A549 (cell line): ENCODE data around the gene GMDS. TPM values are rescaled to one million over a fixed set of nuclear protein-coding genes. Genes with fewer than 3 reads are reported as not detected.

Source experiments
- ATAC-seq, 2 experiments: fragments of 200-7000 bp in 1 of 2; fragments of >200 bp in 1 of 2; cut with Nextera tagmentation in 1 of 2; cut with Tn5 transposase in 1 of 2; 3 replicates each; pipeline versions ENCODE4 v1.8.0 to v1.9.1; 2018 to 2020; ENCODE audit warnings: mild to moderate bottlenecking in 1 of 2, moderate library complexity in 1 of 2
- CTCF ChIA-PET: fragments of 300-600 bp; sonication (Branson Sonifier 250); formaldehyde crosslinking; extraction: SDS; loops from one replicate; lab custom pipeline; 2021; ENCODE audit warnings: antibody characterized with exemption, inconsistent platforms; lab: Yijun Ruan, JAX
- POLR2A ChIA-PET: fragments of 350-600 bp; formaldehyde crosslinking; extraction: SDS; loops from one replicate; lab custom pipeline; 2021; ENCODE audit warnings: antibody characterized with exemption, inconsistent platforms; lab: Yijun Ruan, JAX
- DNase-seq, 2 experiments: peaks; one replicate each; pipeline versions ENCODE4 v3.0.0 to v3.0.0-alpha.2; 2011 to 2016; ENCODE audit warnings: low read depth in 1 of 2, low spot score in 1 of 2
- FAIRE-seq: peaks from 2 replicates; lab custom pipeline; 2011; peaks lifted over from hg19 to GRCh38; lab: Jason Lieb, UNC
- H3K27ac ChIP-seq, 2 experiments: fragments of >200 bp; sonication (Bioruptor Twin); formaldehyde crosslinking; 3 replicates each; pipeline ENCODE4 v1.5.1; 2016 to 2017
- H3K4me1 ChIP-seq: fragments of >200 bp; sonication (Bioruptor Twin); formaldehyde crosslinking; 3 replicates; pipeline ENCODE4 v1.6.1; 2016
- H3K4me2 ChIP-seq: fragments of >200 bp; sonication (Bioruptor Twin); formaldehyde crosslinking; 3 replicates; pipeline ENCODE4 v1.6.1; 2016
- H3K4me3 ChIP-seq: fragments of >200 bp; sonication (Bioruptor Twin); formaldehyde crosslinking; 3 replicates; pipeline ENCODE4 v1.5.1; 2016
- H3K9me3 ChIP-seq: fragments of >200 bp; sonication (Bioruptor Twin); formaldehyde crosslinking; 3 replicates; pipeline ENCODE4 v1.6.1; 2016
- ATOH8 ChIP-seq: fragments of 250-450 bp; sonication (Bioruptor Pico); IDR thresholded peaks from 2 replicates; pipeline ENCODE4 v1.5.0; 2020; ENCODE audit warnings: low read depth, mild to moderate bottlenecking, moderate library complexity
- CEBPB ChIP-seq, 2 experiments: fragments of >200 bp in 1 of 2; sonication (Bioruptor Twin) in 1 of 2; formaldehyde crosslinking in 1 of 2; IDR thresholded peaks; 2 replicates each; pipeline ENCODE4 v1.6.1; 2012 to 2016
- CHD2 ChIP-seq: fragments of 150-350 bp; IDR thresholded peaks from 2 replicates; pipeline ENCODE4 v1.6.1; 2014; ENCODE audit warnings: low read length; ENCODE audit not compliant: partially characterized antibody
- EHF ChIP-seq: fragments of 250-450 bp; sonication (Bioruptor Pico); IDR thresholded peaks from 2 replicates; pipeline ENCODE4 v1.5.0; 2020; ENCODE audit warnings: mild to moderate bottlenecking
- ESRRA ChIP-seq: fragments of 150-350 bp; IDR thresholded peaks from 2 replicates; pipeline ENCODE4 v1.6.1; 2014; ENCODE audit warnings: mild to moderate bottlenecking, low read length, borderline replicate concordance
- FOSB ChIP-seq: fragments of 250-450 bp; sonication (Bioruptor Pico); IDR thresholded peaks from 2 replicates; pipeline ENCODE4 v1.5.0; 2020; ENCODE audit warnings: mild to moderate bottlenecking, moderate library complexity
- GATA3 ChIP-seq: IDR thresholded peaks from 2 replicates; pipeline ENCODE4 v1.6.1; 2012; ENCODE audit warnings: borderline replicate concordance
- HDAC2 ChIP-seq: fragments of 200-600 bp; sonication (generic); IDR thresholded peaks from 2 replicates; pipeline ENCODE4 v1.6.1; 2016
- HOXB5 ChIP-seq: fragments of 250-450 bp; sonication (Bioruptor Pico); IDR thresholded peaks from 2 replicates; pipeline ENCODE4 v1.5.0; 2020; ENCODE audit warnings: mild to moderate bottlenecking, moderate library complexity
- JUN ChIP-seq, 2 experiments: fragments of >200 bp; sonication (Bioruptor Twin); formaldehyde crosslinking; IDR thresholded peaks; 2 replicates in 1 of 2; 3 replicates in 1 of 2; pipeline ENCODE4 v1.6.1; 2016 to 2017
- MAX ChIP-seq: IDR thresholded peaks from 2 replicates; pipeline ENCODE4 v1.6.1; 2012
- NR3C1 ChIP-seq: fragments of >200 bp; sonication (Bioruptor Twin); formaldehyde crosslinking; IDR thresholded peaks from 3 replicates; pipeline ENCODE4 v1.6.1; 2017
- POLR2AphosphoS2 ChIP-seq: conservative IDR thresholded peaks from 2 replicates; pipeline ENCODE4 v1.6.1; 2012; ENCODE audit warnings: low read length, improper control_type of control experiment, inconsistent platforms
- RARB ChIP-seq: fragments of 250-450 bp; sonication (Bioruptor Pico); IDR thresholded peaks from 2 replicates; pipeline ENCODE4 v1.8.0; 2021; ENCODE audit warnings: mild to moderate bottlenecking, moderate library complexity
- REST ChIP-seq: fragments of 200-600 bp; sonication (generic); IDR thresholded peaks from 2 replicates; pipeline ENCODE4 v1.6.1; 2016; ENCODE audit warnings: antibody characterized with exemption, mild to moderate bottlenecking, moderate library complexity
- SMC3 ChIP-seq: fragments of >200 bp; sonication (Bioruptor Twin); formaldehyde crosslinking; IDR thresholded peaks from 3 replicates; pipeline ENCODE4 v1.6.1; 2018; ENCODE audit warnings: inconsistent platforms
- SREBF2 ChIP-seq: fragments of 450-650 bp; IDR thresholded peaks from 2 replicates; pipeline ENCODE4 v1.6.1; 2014; ENCODE audit warnings: mild to moderate bottlenecking, moderate library complexity
- TP53 ChIP-seq: fragments of 250-450 bp; sonication (Bioruptor Pico); IDR thresholded peaks from 2 replicates; pipeline ENCODE4 v1.5.0; 2021; ENCODE audit warnings: mild to moderate bottlenecking, moderate library complexity
- ZFP36 ChIP-seq: fragments of 450-650 bp; IDR thresholded peaks from 2 replicates; pipeline ENCODE4 v1.6.1; 2014; ENCODE audit warnings: borderline replicate concordance; ENCODE audit not compliant: partially characterized antibody
- WGBS: methylation state at CpG from one replicate; pipeline ENCODE4 v1.1.6; 2017; ENCODE audit errors: missing lambda C conversion rate; 5-methylcytosine and 5-hydroxymethylcytosine counted together
- polyA plus RNA-seq, 4 experiments: library from polyadenylated mRNA; depleted of rRNA in 3 of 4; stranded (reverse); fragments of >200 nt; fragmentation: RNase III in 1 of 4; extraction: RNeasy Plus Mini Kit Qiagen cat#74134 plus additional on column Dnase treatment in 1 of 4; gene quantifications; 2 replicates in 3 of 4; 3 replicates in 1 of 4; pipeline ENCODE4 v1.2.3, GENCODE V29; 2011 to 2017
- TF ChIP-seq, protein P1 (sequence below): fragments of 250-450 bp; sonication (Bioruptor Pico); IDR thresholded peaks from 2 replicates; pipeline ENCODE4 v1.5.0; 2021; ENCODE audit warnings: mild to moderate bottlenecking, moderate library complexity, borderline replicate concordance
- TF ChIP-seq, protein P2 (sequence below): IDR thresholded peaks from 2 replicates; pipeline ENCODE4 v1.6.1; 2012

The GMDS gene
- polyA plus RNA-seq, 2 of the 4 experiments (the other 2 are of a cell fraction): 9.9 to 12.4 TPM

DNA sequence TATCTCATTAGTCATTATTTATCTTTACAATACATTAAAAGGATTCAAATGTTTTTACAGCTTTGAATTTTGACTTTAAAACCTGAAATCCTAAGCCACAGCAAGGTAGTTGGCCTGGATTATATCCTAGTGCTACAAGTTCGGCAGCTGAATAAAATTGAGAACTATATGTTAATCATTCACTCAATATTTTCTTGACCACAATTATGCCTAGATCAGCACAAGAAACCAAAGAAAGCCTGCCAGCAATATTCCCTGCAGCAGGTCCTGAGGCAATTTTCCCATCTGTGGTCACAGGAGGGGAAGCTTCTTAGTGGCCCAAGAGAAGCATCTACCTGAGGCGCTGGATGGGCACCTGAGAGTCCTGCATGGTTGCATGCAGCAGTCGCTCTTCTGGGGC lies 183.5 kb downstream of the GMDS start:
- DNase-seq: no peak
- no peaks in the 10 kb centered on the region for H3K4me1 ChIP-seq
- H3K9me3 ChIP-seq: no peaks in the 10 kb centered on the region
- H3K4me2 ChIP-seq: no peak overlapping the region
- no peak for ATAC-seq
- H3K27ac ChIP-seq: no peak overlapping the region
- TF ChIP-seq RARB (CRISPR knock-in tag) (no peak), ESRRA (no peak), POLR2AphosphoS2 (no peak)
- TF ChIP-seq, protein P1, sequence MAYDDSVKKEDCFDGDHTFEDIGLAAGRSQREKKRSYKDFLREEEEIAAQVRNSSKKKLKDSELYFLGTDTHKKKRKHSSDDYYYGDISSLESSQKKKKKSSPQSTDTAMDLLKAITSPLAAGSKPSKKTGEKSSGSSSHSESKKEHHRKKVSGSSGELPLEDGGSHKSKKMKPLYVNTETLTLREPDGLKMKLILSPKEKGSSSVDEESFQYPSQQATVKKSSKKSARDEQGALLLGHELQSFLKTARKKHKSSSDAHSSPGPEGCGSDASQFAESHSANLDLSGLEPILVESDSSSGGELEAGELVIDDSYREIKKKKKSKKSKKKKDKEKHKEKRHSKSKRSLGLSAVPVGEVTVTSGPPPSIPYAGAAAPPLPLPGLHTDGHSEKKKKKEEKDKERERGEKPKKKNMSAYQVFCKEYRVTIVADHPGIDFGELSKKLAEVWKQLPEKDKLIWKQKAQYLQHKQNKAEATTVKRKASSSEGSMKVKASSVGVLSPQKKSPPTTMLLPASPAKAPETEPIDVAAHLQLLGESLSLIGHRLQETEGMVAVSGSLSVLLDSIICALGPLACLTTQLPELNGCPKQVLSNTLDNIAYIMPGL: no peak
- TF ChIP-seq, all 56 proteins: peak for 0
- WGBS: 90% methylated on average over 3 of the region's 3 CpGs
- FAIRE-seq: no peak
- ChIA-PET POLR2A (no interaction called here), CTCF (no interaction called here)
- H3K4me3 ChIP-seq: no peak overlapping the region

- no peak overlapping the region for H3K4me2 ChIP-seq
- no peak overlapping the region for H3K27ac ChIP-seq
- H3K4me3 ChIP-seq: no peak overlapping the region
- CTCF ChIA-PET: no interaction called here
- FAIRE-seq: no peak
- TF ChIP-seq MAX (no peak), FOSB (no peak), CEBPB (IDR thresholded peaks at IDR 0.05) (no peak), SMC3 (no peak), SREBF2 (no peak), GATA3 (no peak), ATOH8 (CRISPR knock-in tag) (no peak), EHF (CRISPR knock-in tag) (no peak), CHD2 (no peak), HOXB5 (CRISPR knock-in tag) (no peak), REST (no peak), ZFP36 (no peak), TP53 (CRISPR knock-in tag) (no peak), HDAC2 (no peak), JUN (IDR thresholded peaks at IDR 0.05) (no peak), NR3C1 (no peak)
- TF ChIP-seq, protein P2, sequence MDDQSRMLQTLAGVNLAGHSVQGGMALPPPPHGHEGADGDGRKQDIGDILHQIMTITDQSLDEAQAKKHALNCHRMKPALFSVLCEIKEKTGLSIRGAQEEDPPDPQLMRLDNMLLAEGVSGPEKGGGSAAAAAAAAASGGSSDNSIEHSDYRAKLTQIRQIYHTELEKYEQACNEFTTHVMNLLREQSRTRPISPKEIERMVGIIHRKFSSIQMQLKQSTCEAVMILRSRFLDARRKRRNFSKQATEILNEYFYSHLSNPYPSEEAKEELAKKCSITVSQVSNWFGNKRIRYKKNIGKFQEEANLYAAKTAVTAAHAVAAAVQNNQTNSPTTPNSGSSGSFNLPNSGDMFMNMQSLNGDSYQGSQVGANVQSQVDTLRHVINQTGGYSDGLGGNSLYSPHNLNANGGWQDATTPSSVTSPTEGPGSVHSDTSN: no peak
- no peak for DNase-seq
- POLR2A ChIA-PET: no interaction called here
- H3K4me1 ChIP-seq: peaks cover 13% of the 10 kb centered on the region; the same call in 2 of the 3 replicates
- ATAC-seq: no peak
- H3K9me3 ChIP-seq: no peaks in the 10 kb centered on the region
These were observed 189.5 kb downstream of the GMDS start for GRCh38 chr6:2055911-2056310.
